Measurements from ENCODE around the gene CERS4.
"Not testable (repeated sequence)": the region's sequence is repeated elsewhere in the genome, so short reads cannot be mapped to it uniquely, and the experiment has no call there.

- TF ChIP-seq POLR2A (IDR thresholded peaks at IDR 0.05; ENCODE audit: low read depth, low read length); CTCF (IDR thresholded peaks at IDR 0.05; ENCODE audit: extremely low read depth in 1 of 2, insufficient read depth in 1 of 2, low read depth in 1 of 2, low read length in 2 of 2); MYC (IDR thresholded peaks at IDR 0.05; ENCODE audit: low read depth, low read length): not testable (repeated sequence)
Observed at GRCh38 chr19:8223442-8223841, 14.3 kb downstream of the CERS4 start.
